PC-9 (cell line): Measurements from ENCODE around the gene TERT.

Experiments used
- EZH2 ChIP-seq: fragments of 200-600 bp; sonication (generic); IDR thresholded peaks from 2 replicates; pipeline ENCODE4 v1.8.0; 2017; ENCODE audit warnings: antibody characterized with exemption, low read depth
- TF ChIP-seq, protein P1 (sequence below): fragments of 200-600 bp; sonication (generic); conservative IDR thresholded peaks from 2 replicates; pipeline ENCODE4 v1.6.1; 2017; ENCODE audit warnings: mixed run types, antibody characterized with exemption, mild to moderate bottlenecking, moderate library complexity

DNA sequence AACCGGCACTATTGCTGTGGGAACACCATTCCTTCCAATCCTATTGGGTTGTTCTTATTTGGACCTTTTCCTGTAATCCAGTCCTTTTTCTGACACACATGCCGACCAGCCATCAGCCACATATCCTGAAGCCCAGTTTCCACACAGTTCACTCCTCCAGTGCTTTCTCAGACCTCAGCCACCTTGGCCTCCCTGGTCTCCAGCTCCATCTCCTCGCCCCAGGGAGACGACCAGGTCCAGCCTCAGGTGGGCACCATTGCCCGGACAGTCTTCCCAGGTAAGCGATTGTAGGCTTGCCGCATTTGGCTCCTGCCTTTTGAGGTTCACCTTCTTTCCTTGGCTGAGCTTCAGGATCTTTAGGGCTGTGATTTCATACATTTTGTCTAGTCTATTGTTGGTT, 15.2 kb upstream of the TERT start:
- TF ChIP-seq, protein P1, sequence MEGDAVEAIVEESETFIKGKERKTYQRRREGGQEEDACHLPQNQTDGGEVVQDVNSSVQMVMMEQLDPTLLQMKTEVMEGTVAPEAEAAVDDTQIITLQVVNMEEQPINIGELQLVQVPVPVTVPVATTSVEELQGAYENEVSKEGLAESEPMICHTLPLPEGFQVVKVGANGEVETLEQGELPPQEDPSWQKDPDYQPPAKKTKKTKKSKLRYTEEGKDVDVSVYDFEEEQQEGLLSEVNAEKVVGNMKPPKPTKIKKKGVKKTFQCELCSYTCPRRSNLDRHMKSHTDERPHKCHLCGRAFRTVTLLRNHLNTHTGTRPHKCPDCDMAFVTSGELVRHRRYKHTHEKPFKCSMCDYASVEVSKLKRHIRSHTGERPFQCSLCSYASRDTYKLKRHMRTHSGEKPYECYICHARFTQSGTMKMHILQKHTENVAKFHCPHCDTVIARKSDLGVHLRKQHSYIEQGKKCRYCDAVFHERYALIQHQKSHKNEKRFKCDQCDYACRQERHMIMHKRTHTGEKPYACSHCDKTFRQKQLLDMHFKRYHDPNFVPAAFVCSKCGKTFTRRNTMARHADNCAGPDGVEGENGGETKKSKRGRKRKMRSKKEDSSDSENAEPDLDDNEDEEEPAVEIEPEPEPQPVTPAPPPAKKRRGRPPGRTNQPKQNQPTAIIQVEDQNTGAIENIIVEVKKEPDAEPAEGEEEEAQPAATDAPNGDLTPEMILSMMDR, result no peak
- no peak for TF ChIP-seq EZH2
